Endometrial microvascular endothelial cells (primary cell): ENCODE measurements around the gene SLC43A1. TPM values are rescaled to one million over a fixed set of nuclear protein-coding genes. Genes with fewer than 3 reads are reported as not detected.

Experiments used
- in situ Hi-C: cut with HindIII; loops from 2 replicates; pipeline ENCODE4 v1.10.0; 2017; ENCODE audit warnings: low sequenced_read_pairs, low pct_unique_long_range_greater_than_20kb; ENCODE audit errors: inconsistent ontology term
- total RNA-seq: library from RNA; depleted of rRNA; stranded (reverse); fragments of >200 nt; gene quantifications from one replicate; pipeline ENCODE4 v1.2.3, GENCODE V29; 2015; ENCODE audit errors: inconsistent ontology term

Gene SLC43A1
- total RNA-seq, 1 donor from 2014 or later, result 5.5 TPM

- in situ Hi-C loops, result no loop called here
Measured at GRCh38 chr11:57501953-57502352, 13.5 kb downstream of the SLC43A1 start.

DNA sequence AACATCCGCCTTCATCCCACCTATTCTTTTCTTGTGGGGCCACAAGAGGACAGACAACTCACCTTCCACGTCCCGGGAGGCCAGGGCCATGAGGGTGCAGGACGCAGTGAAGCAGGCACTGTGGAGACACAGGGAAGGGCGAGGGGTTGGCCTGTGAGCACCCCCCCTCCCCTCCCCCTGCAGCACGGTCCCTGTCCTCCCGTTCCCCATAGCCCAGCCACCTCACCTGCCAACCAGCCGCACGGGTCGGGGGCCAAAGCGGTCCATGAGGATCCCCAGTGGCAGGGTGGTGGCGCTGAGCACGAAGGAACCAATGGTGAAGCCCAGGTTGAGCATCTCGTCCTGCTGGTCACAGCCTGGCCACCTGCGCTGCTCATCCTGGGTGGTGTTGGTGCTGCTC lies 14.6 kb downstream of the SLC43A1 start:
- in situ Hi-C loops, result no loop called here

DNA sequence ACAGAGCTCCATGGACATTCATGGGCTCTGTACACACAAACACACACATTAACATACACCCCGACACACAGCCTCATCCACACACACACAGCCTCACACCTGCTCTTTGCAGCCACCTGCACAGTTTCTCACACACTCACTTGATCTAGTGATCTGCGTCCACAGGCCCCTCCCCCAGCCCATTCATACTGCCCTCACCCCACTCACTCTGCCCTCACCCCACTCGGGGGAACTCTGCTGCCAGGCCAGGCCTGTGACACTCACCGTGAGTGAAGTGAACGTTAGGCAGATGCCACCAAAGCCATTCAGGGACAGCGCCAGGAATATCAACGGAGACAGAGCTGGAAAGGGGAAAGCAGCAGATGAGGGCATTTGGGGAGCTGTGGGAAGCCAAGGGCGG lies 15.0 kb downstream of the SLC43A1 start:
- in situ Hi-C loops, result no loop called here

DNA sequence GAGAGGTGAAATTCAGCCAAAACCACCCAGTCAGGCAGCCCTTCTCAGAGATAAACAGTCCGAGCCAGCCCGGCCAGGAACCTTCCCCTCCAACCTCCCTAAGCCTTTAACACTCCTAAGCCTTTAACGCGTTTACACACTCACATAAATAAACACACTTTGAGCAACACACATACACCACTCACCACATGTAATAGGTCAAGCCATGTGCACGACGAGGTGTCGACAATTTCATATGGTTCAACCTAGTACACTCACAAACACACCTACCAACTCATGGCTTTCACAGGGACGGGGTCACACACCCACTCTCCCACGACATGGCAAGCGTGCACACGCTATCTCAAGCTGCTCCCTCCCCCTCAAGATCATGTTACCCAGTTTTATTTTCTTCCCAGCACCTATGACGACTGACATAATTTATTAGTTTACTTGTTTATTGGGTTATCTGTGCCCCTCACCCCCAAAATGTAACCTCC lies 15.5 kb downstream of the SLC43A1 start:
- in situ Hi-C loops, result no loop called here

- in situ Hi-C loops, result no loop called here
Measured at GRCh38 chr11:57499413-57499982, 16.0 kb downstream of the SLC43A1 start.

GRCh38 chr11:57498540-57498939 lies 17.0 kb downstream of the SLC43A1 start:
- in situ Hi-C loops, result no loop called here

DNA sequence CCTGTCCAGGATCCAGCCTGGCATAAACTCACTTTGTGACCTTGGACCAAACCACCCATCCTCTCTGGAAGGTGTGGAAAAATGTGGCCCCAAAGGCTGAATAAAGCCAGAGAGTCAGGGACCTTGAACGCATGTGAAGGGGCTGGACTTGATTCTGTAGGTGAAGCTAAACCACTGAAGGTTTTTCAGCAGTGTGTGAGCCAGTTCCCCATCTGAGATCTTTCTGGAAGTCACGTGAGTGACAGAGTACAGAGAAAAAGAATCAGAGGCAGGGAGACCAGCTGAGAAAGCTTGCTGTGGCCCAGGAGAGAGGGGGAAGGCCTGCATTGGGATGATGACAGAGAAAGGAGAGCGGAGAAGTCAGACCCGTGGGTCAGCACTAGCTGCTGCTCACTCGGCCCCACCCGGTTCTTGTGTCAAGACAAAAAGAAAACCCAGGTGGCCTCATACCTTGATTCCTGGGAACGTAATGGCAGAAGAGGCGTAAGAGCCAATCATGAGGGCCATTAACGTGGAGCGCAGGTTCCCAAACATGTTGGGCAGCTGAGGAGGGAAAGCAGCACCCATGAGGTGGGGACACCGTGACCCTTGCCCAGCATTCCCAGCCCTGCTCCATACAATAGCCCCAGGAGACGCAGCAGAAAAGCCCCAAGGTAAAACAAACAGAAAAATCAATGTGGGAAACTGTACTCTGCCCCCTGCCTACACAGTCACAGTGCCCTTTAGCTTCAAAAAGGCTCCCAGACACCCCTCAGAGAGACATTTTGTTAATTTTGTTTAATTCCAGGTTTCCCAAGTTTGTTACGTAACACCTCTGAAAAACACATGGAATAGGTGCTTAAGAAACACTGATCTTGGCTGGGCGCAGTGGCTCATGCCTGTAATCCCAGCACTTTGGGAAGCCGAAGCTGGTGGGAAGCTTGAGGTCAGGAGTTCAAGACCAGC lies 17.9 kb downstream of the SLC43A1 start:
- in situ Hi-C loops, result no loop called here

GRCh38 chr11:57496109-57496820 lies 19.2 kb downstream of the SLC43A1 start:
- in situ Hi-C loops, result no loop called here

- in situ Hi-C loops, result no loop called here
Measured at GRCh38 chr11:57493507-57494503, 21.7 kb downstream of the SLC43A1 start.

DNA sequence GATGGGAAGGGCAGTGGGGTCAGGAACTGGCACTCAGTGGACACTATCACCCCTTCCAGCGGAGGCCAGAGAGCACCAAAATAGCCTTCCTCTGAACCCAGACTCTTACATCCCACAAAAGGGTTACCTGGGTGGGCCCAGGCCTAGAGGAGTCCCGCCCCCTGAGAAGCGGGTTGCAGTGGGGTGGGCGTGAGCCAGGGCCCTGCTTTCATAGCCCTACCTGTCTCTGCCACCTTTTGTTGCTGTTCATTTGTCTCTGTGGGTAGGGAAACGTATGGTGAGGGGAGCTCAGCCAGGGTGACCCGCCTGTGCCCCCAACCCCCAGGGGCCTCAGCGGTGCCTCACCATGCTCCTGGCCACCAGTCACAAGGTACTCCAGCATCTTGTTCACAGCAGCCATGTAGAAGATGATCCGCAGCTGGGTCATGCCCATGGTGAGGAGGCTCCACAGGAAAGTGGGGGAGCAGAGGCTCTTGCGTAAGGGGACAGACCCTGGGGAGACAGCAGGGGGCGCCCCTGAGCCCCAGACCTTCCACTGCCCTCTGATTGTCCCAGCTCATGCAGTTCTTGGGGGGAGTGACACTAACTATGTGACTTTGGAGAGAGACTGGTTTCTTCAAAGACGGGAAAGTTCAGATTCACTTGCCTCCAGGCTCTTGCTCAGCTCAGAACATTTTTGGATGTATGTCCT lies 24.0 kb downstream of the SLC43A1 start:
- in situ Hi-C loops, result no loop called here

GRCh38 chr11:57490456-57491248 lies 24.9 kb downstream of the SLC43A1 start:
- in situ Hi-C loops, result no loop called here

GRCh38 chr11:57487920-57488659 lies 27.4 kb downstream of the SLC43A1 start:
- in situ Hi-C loops, result no loop called here

- in situ Hi-C loops, result no loop called here
Measured at GRCh38 chr11:57487021-57487778, 28.3 kb downstream of the SLC43A1 start.

GRCh38 chr11:57485217-57485990 lies 30.1 kb downstream of the SLC43A1 start:
- in situ Hi-C loops, result no loop called here

DNA sequence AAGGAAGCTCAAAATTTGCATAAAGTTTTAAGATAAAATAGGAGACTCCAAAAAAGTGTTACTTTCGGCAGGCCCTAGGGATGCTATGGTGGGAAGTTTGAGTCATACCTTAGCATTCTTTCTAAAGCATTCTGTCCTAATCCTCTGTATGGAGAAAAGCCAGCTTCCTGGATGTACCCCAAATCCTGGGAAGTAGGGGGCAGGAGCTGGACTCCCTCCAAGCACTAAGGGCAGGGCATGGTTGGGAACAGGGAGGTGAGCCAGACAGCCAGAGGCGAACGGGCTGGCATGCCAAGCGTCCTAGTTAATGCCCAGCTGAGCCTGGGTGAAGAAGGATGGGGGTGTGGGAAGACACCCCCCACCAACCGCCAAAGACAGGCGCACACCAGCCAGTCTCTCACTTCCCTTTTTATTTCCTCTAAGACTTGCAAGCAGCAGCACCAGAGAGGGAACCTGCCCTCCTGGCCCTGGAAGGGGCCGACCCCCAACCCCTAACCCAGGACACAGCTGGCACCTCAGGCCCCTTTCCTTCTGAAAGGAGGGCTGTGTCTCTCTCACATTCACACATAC lies 31.3 kb downstream of the SLC43A1 start:
- in situ Hi-C loops, result no loop called here
